ENCODE results near the gene SPSB3. TPM values are rescaled to one million over a fixed set of nuclear protein-coding genes. Genes with fewer than 3 reads are reported as not detected.

Gene SPSB3
- total and polyA plus RNA-seq, 4 donors = 27.7 to 60.5 (median 37.8) TPM

DNA sequence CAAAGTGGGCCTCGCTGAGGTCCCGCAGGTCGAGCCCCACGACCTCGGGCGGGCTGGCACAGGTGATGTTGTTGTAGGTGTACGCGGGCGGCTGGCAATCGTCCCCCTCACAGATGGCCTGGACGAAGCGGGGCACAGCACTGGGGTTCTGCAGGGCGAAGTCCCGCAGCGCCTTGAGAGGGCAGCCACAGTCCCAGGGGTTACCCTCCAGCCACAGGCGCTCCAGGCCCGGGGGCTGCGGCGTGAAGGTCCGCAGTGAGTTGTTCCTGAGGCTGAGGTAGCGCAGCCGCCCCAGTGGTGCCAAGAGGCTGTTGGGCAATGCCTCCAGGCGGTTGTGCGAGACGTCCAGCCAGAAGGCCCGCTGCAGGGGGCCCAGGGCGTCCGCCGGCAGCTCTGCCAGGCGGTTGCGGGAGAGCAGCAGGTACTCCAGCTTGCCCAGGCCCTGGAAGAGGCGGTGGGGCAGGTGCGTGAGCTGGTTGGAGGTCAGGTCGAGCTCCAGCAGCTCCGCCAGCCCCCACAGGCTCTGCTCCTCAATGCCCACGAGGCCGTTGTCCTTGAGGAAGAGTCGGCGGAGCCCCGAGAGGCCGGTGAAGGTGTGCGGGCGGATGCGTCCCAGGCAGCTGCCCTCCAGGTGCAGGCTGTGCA, 8.4 kb upstream of the SPSB3 start:
- no peak for TF ChIP-seq SP1 (IDR thresholded peaks at IDR 0.05)
- TF ChIP-seq NR2F2 (IDR thresholded peaks at IDR 0.05) = no peak
- no peak for TF ChIP-seq GABPA (IDR thresholded peaks at IDR 0.05 in 1 of 2, conservative IDR thresholded peaks at IDR 0.05 in 1 of 2)
- no peak for TF ChIP-seq HNF4A (conservative IDR thresholded peaks at IDR 0.05)
- TF ChIP-seq, protein P1, sequence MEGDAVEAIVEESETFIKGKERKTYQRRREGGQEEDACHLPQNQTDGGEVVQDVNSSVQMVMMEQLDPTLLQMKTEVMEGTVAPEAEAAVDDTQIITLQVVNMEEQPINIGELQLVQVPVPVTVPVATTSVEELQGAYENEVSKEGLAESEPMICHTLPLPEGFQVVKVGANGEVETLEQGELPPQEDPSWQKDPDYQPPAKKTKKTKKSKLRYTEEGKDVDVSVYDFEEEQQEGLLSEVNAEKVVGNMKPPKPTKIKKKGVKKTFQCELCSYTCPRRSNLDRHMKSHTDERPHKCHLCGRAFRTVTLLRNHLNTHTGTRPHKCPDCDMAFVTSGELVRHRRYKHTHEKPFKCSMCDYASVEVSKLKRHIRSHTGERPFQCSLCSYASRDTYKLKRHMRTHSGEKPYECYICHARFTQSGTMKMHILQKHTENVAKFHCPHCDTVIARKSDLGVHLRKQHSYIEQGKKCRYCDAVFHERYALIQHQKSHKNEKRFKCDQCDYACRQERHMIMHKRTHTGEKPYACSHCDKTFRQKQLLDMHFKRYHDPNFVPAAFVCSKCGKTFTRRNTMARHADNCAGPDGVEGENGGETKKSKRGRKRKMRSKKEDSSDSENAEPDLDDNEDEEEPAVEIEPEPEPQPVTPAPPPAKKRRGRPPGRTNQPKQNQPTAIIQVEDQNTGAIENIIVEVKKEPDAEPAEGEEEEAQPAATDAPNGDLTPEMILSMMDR (IDR thresholded peaks at IDR 0.05; ENCODE audit: low read depth, low read length, missing input control) = no peak
- TF ChIP-seq YY1 (IDR thresholded peaks at IDR 0.05) = no peak
- TF ChIP-seq, protein P2, sequence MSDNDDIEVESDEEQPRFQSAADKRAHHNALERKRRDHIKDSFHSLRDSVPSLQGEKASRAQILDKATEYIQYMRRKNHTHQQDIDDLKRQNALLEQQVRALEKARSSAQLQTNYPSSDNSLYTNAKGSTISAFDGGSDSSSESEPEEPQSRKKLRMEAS (IDR thresholded peaks at IDR 0.05) = no peak
- TF ChIP-seq, protein P3, sequence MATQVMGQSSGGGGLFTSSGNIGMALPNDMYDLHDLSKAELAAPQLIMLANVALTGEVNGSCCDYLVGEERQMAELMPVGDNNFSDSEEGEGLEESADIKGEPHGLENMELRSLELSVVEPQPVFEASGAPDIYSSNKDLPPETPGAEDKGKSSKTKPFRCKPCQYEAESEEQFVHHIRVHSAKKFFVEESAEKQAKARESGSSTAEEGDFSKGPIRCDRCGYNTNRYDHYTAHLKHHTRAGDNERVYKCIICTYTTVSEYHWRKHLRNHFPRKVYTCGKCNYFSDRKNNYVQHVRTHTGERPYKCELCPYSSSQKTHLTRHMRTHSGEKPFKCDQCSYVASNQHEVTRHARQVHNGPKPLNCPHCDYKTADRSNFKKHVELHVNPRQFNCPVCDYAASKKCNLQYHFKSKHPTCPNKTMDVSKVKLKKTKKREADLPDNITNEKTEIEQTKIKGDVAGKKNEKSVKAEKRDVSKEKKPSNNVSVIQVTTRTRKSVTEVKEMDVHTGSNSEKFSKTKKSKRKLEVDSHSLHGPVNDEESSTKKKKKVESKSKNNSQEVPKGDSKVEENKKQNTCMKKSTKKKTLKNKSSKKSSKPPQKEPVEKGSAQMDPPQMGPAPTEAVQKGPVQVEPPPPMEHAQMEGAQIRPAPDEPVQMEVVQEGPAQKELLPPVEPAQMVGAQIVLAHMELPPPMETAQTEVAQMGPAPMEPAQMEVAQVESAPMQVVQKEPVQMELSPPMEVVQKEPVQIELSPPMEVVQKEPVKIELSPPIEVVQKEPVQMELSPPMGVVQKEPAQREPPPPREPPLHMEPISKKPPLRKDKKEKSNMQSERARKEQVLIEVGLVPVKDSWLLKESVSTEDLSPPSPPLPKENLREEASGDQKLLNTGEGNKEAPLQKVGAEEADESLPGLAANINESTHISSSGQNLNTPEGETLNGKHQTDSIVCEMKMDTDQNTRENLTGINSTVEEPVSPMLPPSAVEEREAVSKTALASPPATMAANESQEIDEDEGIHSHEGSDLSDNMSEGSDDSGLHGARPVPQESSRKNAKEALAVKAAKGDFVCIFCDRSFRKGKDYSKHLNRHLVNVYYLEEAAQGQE (IDR thresholded peaks at IDR 0.05) = no peak
- no peak for TF ChIP-seq FOXA1 (IDR thresholded peaks at IDR 0.05)
- TF ChIP-seq, protein P4, sequence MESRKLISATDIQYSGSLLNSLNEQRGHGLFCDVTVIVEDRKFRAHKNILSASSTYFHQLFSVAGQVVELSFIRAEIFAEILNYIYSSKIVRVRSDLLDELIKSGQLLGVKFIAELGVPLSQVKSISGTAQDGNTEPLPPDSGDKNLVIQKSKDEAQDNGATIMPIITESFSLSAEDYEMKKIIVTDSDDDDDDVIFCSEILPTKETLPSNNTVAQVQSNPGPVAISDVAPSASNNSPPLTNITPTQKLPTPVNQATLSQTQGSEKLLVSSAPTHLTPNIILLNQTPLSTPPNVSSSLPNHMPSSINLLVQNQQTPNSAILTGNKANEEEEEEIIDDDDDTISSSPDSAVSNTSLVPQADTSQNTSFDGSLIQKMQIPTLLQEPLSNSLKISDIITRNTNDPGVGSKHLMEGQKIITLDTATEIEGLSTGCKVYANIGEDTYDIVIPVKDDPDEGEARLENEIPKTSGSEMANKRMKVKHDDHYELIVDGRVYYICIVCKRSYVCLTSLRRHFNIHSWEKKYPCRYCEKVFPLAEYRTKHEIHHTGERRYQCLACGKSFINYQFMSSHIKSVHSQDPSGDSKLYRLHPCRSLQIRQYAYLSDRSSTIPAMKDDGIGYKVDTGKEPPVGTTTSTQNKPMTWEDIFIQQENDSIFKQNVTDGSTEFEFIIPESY (IDR thresholded peaks at IDR 0.05) = no peak
- no peak for TF ChIP-seq TAF1 (conservative IDR thresholded peaks at IDR 0.05)
- TF ChIP-seq JUND (IDR thresholded peaks at IDR 0.05) = no peak
- no peak for TF ChIP-seq RXRA (IDR thresholded peaks at IDR 0.05)
- TF ChIP-seq RAD21 (IDR thresholded peaks at IDR 0.05) = no peak
- TF ChIP-seq EGR1 (IDR thresholded peaks at IDR 0.05; ENCODE audit: low read depth in 2 of 2) = no peak
- TF ChIP-seq, protein P5, sequence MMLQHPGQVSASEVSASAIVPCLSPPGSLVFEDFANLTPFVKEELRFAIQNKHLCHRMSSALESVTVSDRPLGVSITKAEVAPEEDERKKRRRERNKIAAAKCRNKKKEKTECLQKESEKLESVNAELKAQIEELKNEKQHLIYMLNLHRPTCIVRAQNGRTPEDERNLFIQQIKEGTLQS (IDR thresholded peaks at IDR 0.05) = no peak
- peaks cover 0 to 34% (median 5%) of the 10 kb centered on the region in 4 donors for H3K36me3 ChIP-seq (ENCODE audit: control insufficient read depth in 4 of 4, insufficient read depth in 3 of 4, low read depth in 1 of 4, low read length in 3 of 4)
- whole genome bisulfite sequencing = 63% methylated on average over 44 of the region's 44 CpGs
- H3K9ac ChIP-seq (ENCODE audit: low read depth in 1 of 2, low read length in 2 of 2) = no peak overlapping the region
- H3K27me3 ChIP-seq (ENCODE audit: control insufficient read depth in 4 of 4, insufficient read depth in 4 of 4, low read length in 3 of 4) = no peaks in the 10 kb centered on the region
- no peaks in the 10 kb centered on the region for H3K9me3 ChIP-seq (ENCODE audit: control insufficient read depth in 4 of 4, low read length in 3 of 4)
- DNase-seq (ENCODE audit: low spot score) = no peak
- H3K27ac ChIP-seq (ENCODE audit: low read depth in 1 of 2, low read length in 2 of 2) = no peak overlapping the region
- no peak overlapping the region for H3K4me3 ChIP-seq (ENCODE audit: low read depth in 1 of 3, low read length in 3 of 3)
- H3K4me1 ChIP-seq (ENCODE audit: control insufficient read depth in 4 of 4, insufficient read depth in 4 of 4, low read length in 3 of 4) = peaks cover 20 to 72% (median 52%) of the 10 kb centered on the region in 4 donors

Measured in liver (tissue), 9 donors.